ENCODE results near the gene SLC23A3. TPM values are rescaled to one million over a fixed set of nuclear protein-coding genes. Genes with fewer than 3 reads are reported as not detected.

Gene SLC23A3
- total RNA-seq, 2 donors from 2014 or later: 1.5 to 2.8 TPM

DNA sequence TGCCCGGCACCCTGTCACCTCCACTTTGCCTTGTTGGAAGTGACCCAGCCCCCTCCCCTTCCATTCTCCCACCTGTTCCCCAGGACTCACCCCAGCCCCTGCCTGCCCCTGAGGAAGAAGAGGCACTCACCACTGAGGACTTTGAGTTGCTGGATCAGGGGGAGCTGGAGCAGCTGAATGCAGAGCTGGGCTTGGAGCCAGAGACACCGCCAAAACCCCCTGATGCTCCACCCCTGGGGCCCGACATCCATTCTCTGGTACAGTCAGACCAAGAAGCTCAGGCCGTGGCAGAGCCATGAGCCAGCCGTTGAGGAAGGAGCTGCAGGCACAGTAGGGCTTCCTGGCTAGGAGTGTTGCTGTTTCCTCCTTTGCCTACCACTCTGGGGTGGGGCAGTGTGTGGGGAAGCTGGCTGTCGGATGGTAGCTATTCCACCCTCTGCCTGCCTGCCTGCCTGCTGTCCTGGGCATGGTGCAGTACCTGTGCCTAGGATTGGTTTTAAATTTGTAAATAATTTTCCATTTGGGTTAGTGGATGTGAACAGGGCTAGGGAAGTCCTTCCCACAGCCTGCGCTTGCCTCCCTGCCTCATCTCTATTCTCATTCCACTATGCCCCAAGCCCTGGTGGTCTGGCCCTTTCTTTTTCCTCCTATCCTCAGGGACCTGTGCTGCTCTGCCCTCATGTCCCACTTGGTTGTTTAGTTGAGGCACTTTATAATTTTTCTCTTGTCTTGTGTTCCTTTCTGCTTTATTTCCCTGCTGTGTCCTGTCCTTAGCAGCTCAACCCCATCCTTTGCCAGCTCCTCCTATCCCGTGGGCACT lies 12.7 kb upstream of the SLC23A3 start:
- peak in 1 of 2 donors; percentile 21 for ATAC-seq
- peak in 1 of 2 donors; percentile 23 for DNase-seq (ENCODE audit: low spot score in 2 of 2)
- Mint-ChIP-seq H3K27ac (peak overlapping the region; percentile 64 to 93), H3K36me3 (peaks cover 23 to 44% of the 10 kb centered on the region in 2 donors), H3K9me3 (no peaks in the 10 kb centered on the region)

GRCh38 chr2:219181531-219181930 lies 11.7 kb upstream of the SLC23A3 start:
- DNase-seq (ENCODE audit: low spot score in 2 of 2) (no peak), ATAC-seq (no peak)
- H3K27ac Mint-ChIP-seq: peak overlapping the region in 1 of 2 donors; percentile 93
- no peaks in the 10 kb centered on the region for H3K9me3 Mint-ChIP-seq
- H3K36me3 Mint-ChIP-seq: peaks cover 30 to 50% of the 10 kb centered on the region in 2 donors

- no peak for DNase-seq (ENCODE audit: low spot score in 2 of 2)
- Mint-ChIP-seq H3K36me3 (peaks cover 33 to 48% of the 10 kb centered on the region in 2 donors), H3K9me3 (no peaks in the 10 kb centered on the region), H3K27ac (peak overlapping the region; percentile 16 to 93)
- no peak for ATAC-seq
Observed at GRCh38 chr2:219180961-219181360, 11.1 kb upstream of the SLC23A3 start.

DNA sequence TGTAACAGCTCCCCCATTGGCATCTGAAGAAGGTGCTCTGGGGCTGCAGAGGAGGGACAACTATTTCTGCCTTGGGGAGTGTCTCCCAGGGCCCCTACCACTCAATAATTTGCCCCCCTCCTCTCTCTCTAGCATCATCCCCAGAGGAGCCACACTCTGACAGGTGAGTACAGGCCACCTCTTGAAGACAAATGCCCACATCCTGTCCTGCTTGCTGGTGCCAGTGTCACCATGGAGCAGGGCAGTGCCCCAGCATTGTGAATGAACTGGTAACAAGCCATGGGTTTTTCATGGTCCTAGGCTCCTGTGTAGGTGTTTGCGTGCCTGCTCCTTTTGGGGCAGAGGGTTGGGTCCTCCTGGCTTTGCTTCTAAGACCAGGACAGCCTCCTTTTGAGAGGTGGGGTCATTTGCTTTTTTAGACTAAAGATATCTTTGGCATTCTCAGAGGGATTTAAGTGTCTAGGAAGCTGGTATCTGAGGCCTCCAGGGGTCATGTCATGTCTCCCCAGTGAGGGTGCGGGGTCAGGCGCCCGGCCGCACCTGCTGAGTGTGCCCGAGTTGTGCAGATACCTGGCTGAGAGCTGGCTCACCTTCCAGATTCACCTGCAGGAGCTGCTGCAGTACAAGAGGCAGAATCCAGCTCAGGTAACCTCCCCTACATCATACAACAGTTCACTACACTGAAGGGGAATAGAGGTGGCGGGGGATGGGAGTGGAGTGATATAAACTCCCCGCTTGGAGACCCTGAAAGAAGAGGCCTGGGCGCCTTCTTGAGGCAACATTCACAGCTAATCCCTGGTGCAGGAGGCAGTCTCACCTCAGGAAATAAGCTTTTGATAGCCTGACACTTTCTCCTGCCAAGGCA lies 10.0 kb upstream of the SLC23A3 start:
- Mint-ChIP-seq H3K27ac (peak overlapping the region; percentile 91 to 98), H3K9me3 (no peaks in the 10 kb centered on the region), H3K36me3 (peaks cover 37 to 40% of the 10 kb centered on the region in 2 donors)
- ATAC-seq (no peak), DNase-seq (ENCODE audit: low spot score in 2 of 2) (peak in 1 of 2 donors; percentile 42)

- Mint-ChIP-seq H3K36me3 (peaks cover 47 to 50% of the 10 kb centered on the region in 2 donors), H3K27ac (peak overlapping the region; percentile 91 to 98), H3K9me3 (no peaks in the 10 kb centered on the region)
- ATAC-seq (peak; percentile 9 to 19), DNase-seq (ENCODE audit: low spot score in 2 of 2) (peak in 1 of 2 donors; percentile 34)
Observed at GRCh38 chr2:219178377-219179175, 8.7 kb upstream of the SLC23A3 start.

- H3K36me3 Mint-ChIP-seq: peaks cover 43 to 50% of the 10 kb centered on the region in 2 donors
- H3K27ac Mint-ChIP-seq: peak within 1 kb of the TSS; percentile 98
- ATAC-seq (peak; percentile 55 to 74), DNase-seq (ENCODE audit: low spot score in 2 of 2) (peak; percentile 71 to 90)
- H3K9me3 Mint-ChIP-seq: no peaks in the 10 kb centered on the region
Observed at GRCh38 chr2:219177552-219178376, 7.9 kb upstream of the SLC23A3 start, which contains the start of gene RETREG2. Gene RETREG2, plus strand, starts transcription at chr2:219178275. Its CDS starts 78 bp downstream, at chr2:219178353.

- Mint-ChIP-seq H3K36me3 (peaks cover 42 to 50% of the 10 kb centered on the region in 2 donors), H3K27ac (peak within 1 kb of the TSS; percentile 98), H3K9me3 (no peaks in the 10 kb centered on the region)
- DNase-seq (ENCODE audit: low spot score in 2 of 2): peak; percentile 88 to 90
- peak; percentile 74 to 88 for ATAC-seq
Observed at GRCh38 chr2:219176818-219177551, 7.2 kb upstream of the SLC23A3 start, which contains the start of gene CNPPD1. Gene CNPPD1, minus strand, starts transcription at chr2:219176925. Its CDS starts 97 bp downstream, at chr2:219176828.

DNA sequence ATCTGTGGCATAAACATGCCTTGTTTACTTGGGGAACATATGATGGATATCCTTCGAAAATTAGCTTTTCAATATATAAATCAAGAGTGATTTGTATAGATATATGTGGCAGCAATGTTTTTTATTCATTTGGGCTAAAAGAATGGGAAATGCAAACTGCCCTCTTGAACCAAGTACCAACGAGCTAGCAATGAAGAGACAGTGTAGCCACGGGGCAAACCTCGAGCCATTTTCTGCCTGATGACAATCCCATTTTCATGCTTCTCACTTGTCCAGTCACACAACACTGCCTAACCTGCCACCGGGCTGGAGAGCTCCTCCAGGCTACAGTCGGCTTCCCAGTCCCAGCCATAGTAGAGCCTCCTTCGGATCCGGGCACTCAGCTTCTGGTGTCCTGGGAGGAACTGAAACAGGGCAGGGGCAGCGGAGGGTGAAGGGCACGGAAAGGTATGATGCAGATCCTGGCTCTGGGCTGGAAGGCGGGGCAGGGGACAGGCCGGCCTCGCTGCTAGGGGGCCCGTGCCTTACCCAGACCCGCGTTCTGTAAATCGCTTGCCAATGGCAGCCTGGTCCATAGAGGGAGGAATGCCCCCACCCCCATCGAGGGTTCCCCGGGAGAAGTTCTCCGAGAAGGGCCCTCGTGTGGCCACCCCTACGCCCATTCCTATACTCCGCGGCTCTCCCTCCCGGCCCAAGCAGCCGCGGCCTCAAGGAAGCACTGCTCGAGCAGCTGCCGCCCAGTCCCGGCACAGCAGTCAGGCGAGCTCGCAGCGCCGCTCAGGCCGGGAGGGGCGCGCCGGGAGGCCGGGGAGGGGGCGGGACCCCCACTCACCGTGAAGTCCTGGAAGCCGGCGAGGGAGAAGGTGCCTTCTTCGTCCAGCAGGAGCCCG lies 6.3 kb upstream of the SLC23A3 start:
- no peaks in the 10 kb centered on the region for H3K9me3 Mint-ChIP-seq
- H3K36me3 Mint-ChIP-seq: peaks cover 42% of the 10 kb centered on the region in 2 donors
- peak; percentile 21 to 26 for ATAC-seq
- peak in 1 of 2 donors; percentile 26 for DNase-seq (ENCODE audit: low spot score in 2 of 2)
- peak overlapping the region; percentile 57 to 98 for H3K27ac Mint-ChIP-seq

DNA sequence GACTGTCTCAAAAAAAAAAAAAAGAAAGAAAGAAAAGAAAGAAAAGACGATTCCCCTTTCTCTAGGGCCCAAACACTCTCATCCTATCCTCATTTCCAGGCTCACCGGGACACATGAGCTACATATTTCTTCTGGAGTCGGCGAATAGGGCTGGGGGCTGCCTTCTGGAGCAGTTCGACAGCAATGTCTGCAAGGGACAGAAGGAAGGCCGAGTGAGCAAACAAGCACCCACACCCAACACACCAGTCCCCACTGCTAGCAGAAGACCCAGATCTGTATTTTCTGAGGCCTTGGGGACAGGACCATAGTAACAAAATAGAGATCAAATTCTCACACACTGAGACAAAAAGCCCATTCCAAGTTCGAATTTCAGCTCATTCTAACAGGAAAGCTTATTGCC lies 5.7 kb upstream of the SLC23A3 start:
- ATAC-seq: no peak
- peak overlapping the region; percentile 68 to 98 for H3K27ac Mint-ChIP-seq
- H3K9me3 Mint-ChIP-seq: no peaks in the 10 kb centered on the region
- H3K36me3 Mint-ChIP-seq: peaks cover 35 to 37% of the 10 kb centered on the region in 2 donors
- DNase-seq (ENCODE audit: low spot score in 2 of 2): no peak

DNA sequence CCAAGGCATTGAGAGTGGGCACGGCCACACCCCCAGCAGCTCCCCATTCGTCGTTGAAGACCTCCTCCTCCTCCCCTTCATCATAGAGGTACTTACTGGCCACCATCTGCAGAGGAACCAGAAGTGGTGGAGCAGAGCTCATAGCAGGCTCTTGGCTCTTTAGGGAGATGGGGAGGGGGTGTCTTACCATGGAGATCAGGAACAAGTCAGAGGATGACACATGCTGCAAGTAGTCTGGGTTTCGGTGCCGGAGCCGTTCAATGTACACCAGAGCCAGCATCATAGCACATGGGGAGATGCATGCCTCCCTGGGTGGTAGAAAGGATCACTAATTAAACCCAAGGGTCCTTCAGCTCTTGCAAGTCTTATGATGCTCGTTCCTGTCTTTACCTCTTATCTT lies 5.0 kb upstream of the SLC23A3 start:
- no peak for ATAC-seq
- no peaks in the 10 kb centered on the region for H3K9me3 Mint-ChIP-seq
- DNase-seq (ENCODE audit: low spot score in 2 of 2): peak in 1 of 2 donors; percentile 44
- H3K36me3 Mint-ChIP-seq: peaks cover 33 to 36% of the 10 kb centered on the region in 2 donors
- H3K27ac Mint-ChIP-seq: peak overlapping the region; percentile 68

DNA sequence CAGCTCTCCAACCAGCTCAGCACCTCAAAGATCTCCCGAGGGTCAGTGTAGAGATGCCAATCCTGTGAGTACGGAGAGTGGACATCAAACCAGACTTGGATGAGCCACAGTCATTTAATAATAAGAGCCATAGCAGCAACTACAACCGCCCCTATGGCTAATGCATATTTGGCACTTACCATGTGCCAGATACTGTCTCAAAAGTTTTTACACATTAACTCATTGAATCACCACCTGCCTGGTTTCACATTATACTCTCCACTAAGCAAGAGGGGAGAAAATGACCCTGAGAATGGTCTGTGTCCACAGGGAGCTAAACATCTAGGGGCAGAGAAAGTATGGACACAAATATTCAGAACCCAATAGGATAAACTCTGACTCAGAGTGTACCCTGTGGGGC lies 4.3 kb upstream of the SLC23A3 start:
- Mint-ChIP-seq H3K9me3 (no peaks in the 10 kb centered on the region), H3K27ac (peak overlapping the region; percentile 47 to 68), H3K36me3 (peaks cover 31 to 34% of the 10 kb centered on the region in 2 donors)
- no peak for ATAC-seq
- DNase-seq (ENCODE audit: low spot score in 2 of 2): no peak

GRCh38 chr2:219173176-219173575 lies 3.3 kb upstream of the SLC23A3 start:
- DNase-seq (ENCODE audit: low spot score in 2 of 2) (no peak), ATAC-seq (no peak)
- Mint-ChIP-seq H3K36me3 (peaks cover 25 to 27% of the 10 kb centered on the region in 2 donors), H3K9me3 (no peaks in the 10 kb centered on the region), H3K27ac (peak overlapping the region; percentile 10 to 66)

GRCh38 chr2:219172231-219173154 lies 2.7 kb upstream of the SLC23A3 start:
- ATAC-seq (no peak), DNase-seq (ENCODE audit: low spot score in 2 of 2) (no peak)
- Mint-ChIP-seq H3K36me3 (peaks cover 21 to 24% of the 10 kb centered on the region in 2 donors), H3K9me3 (no peaks in the 10 kb centered on the region), H3K27ac (peak overlapping the region in 1 of 2 donors; percentile 66)

All from activated naive CD4-positive, alpha-beta T cell treated with anti-CD3 and anti-CD28 coated beads, Interleukin-2, amount 50 U/mL, for 72 hours (primary cell).